Transverse colon (tissue), 4 donors: ENCODE data around the gene TTC39C. TPM values are rescaled to one million over a fixed set of nuclear protein-coding genes. Genes with fewer than 3 reads are reported as not detected.
A peak's percentile ranks its signal among the peaks of the same experiment; 100 is the strongest.

Experiments
- DNase-seq: peaks from one replicate; pipeline ENCODE4 v3.0.0-alpha.2; 2019
- H3K27ac ChIP-seq, 4 donors: fragments of 200-600 bp; sonication (generic); 2 replicates each; pipeline ENCODE4 v1.5.1; 2016 to 2018; ENCODE audit warnings: inconsistent platforms in 4 of 4
- H3K27me3 ChIP-seq: fragments of 200-600 bp; sonication (generic); 2 replicates; pipeline ENCODE4 v1.5.1; 2017; ENCODE audit warnings: inconsistent platforms
- H3K36me3 ChIP-seq, 4 donors: fragments of 200-600 bp; sonication (generic); 2 replicates each; pipeline ENCODE4 v1.5.1; 2017 to 2019; ENCODE audit warnings: inconsistent platforms in 4 of 4
- H3K4me1 ChIP-seq, 4 donors: fragments of 200-600 bp; sonication (generic); 2 replicates each; pipeline ENCODE4 v1.5.1; 2017 to 2020; ENCODE audit warnings: inconsistent platforms in 4 of 4
- H3K4me3 ChIP-seq, 4 donors: fragments of 200-600 bp; sonication (generic); 1 replicate in 1 of 4; 2 replicates in 3 of 4; pipeline versions ENCODE4 v1.5.1 to v1.6.1; 2017 to 2019; ENCODE audit warnings: inconsistent platforms in 4 of 4
- H3K9me3 ChIP-seq, 2 donors: fragments of 200-600 bp; sonication (generic); 2 replicates each; pipeline ENCODE4 v1.5.1; 2017 to 2019; ENCODE audit warnings: inconsistent platforms in 2 of 2
- CTCF ChIP-seq, 5 experiments: fragments of 200-600 bp in 3 of 5; fragments of 450-650 bp in 2 of 5; sonication (generic) in 3 of 5; IDR thresholded peaks; 1 replicate in 2 of 5; 2 replicates in 3 of 5; pipeline ENCODE4 v1.5.1; 2016 to 2017; ENCODE audit warnings: antibody characterized with exemption in 5 of 5, inconsistent platforms in 3 of 5, mild to moderate bottlenecking in 2 of 5, moderate library complexity in 1 of 5
- EP300 ChIP-seq: sonication (generic); formaldehyde crosslinking; IDR thresholded peaks from one replicate; pipeline ENCODE4 v1.6.1; 2017; ENCODE audit warnings: antibody characterized with exemption, low read depth
- POLR2A ChIP-seq: fragments of 450-650 bp; IDR thresholded peaks from one replicate; pipeline ENCODE4 v1.6.1; 2016; ENCODE audit warnings: antibody characterized with exemption, mild to moderate bottlenecking, moderate library complexity
- POLR2AphosphoS5 ChIP-seq, 3 donors: sonication (generic); formaldehyde crosslinking; IDR thresholded peaks; one replicate each; pipeline ENCODE4 v1.6.1; 2016; ENCODE audit warnings: antibody characterized with exemption in 3 of 3
- WGBS, 2 donors: methylation state at CpG; one replicate each; pipeline ENCODE4 v1.1.5; 2018; ENCODE audit warnings: low coverage in 1 of 2; 5-methylcytosine and 5-hydroxymethylcytosine counted together
- in situ Hi-C, 4 donors: fragments of 200-750 bp; cut with MboI; loops; one replicate each; pipeline versions ENCODE4 v1.15.0 to v1.15.1; 2017; ENCODE audit warnings: low sequenced_read_pairs in 3 of 4, low pct_ligation_motif_present in 1 of 4, low pct_unique_long_range_greater_than_20kb in 1 of 4
- intact Hi-C: fragments of 100-400 bp; cut with DNase I; formaldehyde crosslinking; loops from one replicate; pipeline ENCODE4 v1.15.1; 2023; ENCODE audit warnings: low total_unique reads
- total RNA-seq, 4 donors: library from RNA; depleted of rRNA; stranded (reverse); fragments of >200 nt; gene quantifications; one replicate each; pipeline ENCODE4 v1.1.0, GENCODE V29; 2016

Gene TTC39C
- total RNA-seq, 4 donors from 2014 or later = 4.8 to 18.4 (median 7.4) TPM

GRCh38 chr18:24003288-24003687, 11.3 kb upstream of the TTC39C start:
- no peak overlapping the region for H3K4me3 ChIP-seq
- no peaks in the 10 kb centered on the region for H3K36me3 ChIP-seq
- peaks cover 0 to 12% (median 5%) of the 10 kb centered on the region in 4 donors for H3K4me1 ChIP-seq
- WGBS, 2 donors = 78 to 88% methylated on average over 3 of the region's 3 CpGs
- no peaks in the 10 kb centered on the region for H3K9me3 ChIP-seq
- peak overlapping the region in 1 of 4 donors; percentile 5 for H3K27ac ChIP-seq
- DNase-seq = no peak
- intact Hi-C loops = no loop called here
- no peaks in the 10 kb centered on the region for H3K27me3 ChIP-seq
- in situ Hi-C loops = no loop called here
- TF ChIP-seq POLR2AphosphoS5 (IDR thresholded peaks at IDR 0.05) (no peak), EP300 (no peak), POLR2A (no peak), CTCF (IDR thresholded peaks at IDR 0.05) (no peak)

GRCh38 chr18:24003903-24004640, 10.5 kb upstream of the TTC39C start:
- no peaks in the 10 kb centered on the region for H3K9me3 ChIP-seq
- intact Hi-C loops = no loop called here
- no peaks in the 10 kb centered on the region for H3K36me3 ChIP-seq
- DNase-seq = no peak
- WGBS, 2 donors = 69 to 82% methylated on average over 1 to 2 of the region's 2 CpGs
- in situ Hi-C loops = no loop called here
- no peak overlapping the region for H3K4me3 ChIP-seq
- TF ChIP-seq POLR2A = no peak
- no peak for TF ChIP-seq CTCF (IDR thresholded peaks at IDR 0.05)
- no peak for TF ChIP-seq EP300
- TF ChIP-seq POLR2AphosphoS5 (IDR thresholded peaks at IDR 0.05) = no peak
- no peaks in the 10 kb centered on the region for H3K27me3 ChIP-seq
- H3K27ac ChIP-seq = no peak overlapping the region
- peaks cover 0 to 5% (median under 1%) of the 10 kb centered on the region in 4 donors for H3K4me1 ChIP-seq

GRCh38 chr18:24006712-24007313, 7.7 kb upstream of the TTC39C start:
- intact Hi-C loops = no loop called here
- in situ Hi-C loops = no loop called here
- no peaks in the 10 kb centered on the region for H3K36me3 ChIP-seq
- no peaks in the 10 kb centered on the region for H3K27me3 ChIP-seq
- TF ChIP-seq POLR2A (no peak), CTCF (IDR thresholded peaks at IDR 0.05) (no peak), EP300 (no peak), POLR2AphosphoS5 (IDR thresholded peaks at IDR 0.05) (no peak)
- DNase-seq = no peak
- no peaks in the 10 kb centered on the region for H3K9me3 ChIP-seq
- H3K27ac ChIP-seq = no peak overlapping the region
- no peaks in the 10 kb centered on the region for H3K4me1 ChIP-seq
- 84 to 91% methylated on average over 4 to 5 of the region's 5 CpGs for WGBS, 2 donors
- H3K4me3 ChIP-seq = no peak overlapping the region

GRCh38 chr18:24009246-24009645, 5.3 kb upstream of the TTC39C start:
- TF ChIP-seq POLR2A = no peak
- TF ChIP-seq CTCF (IDR thresholded peaks at IDR 0.05) = no peak
- TF ChIP-seq POLR2AphosphoS5 (IDR thresholded peaks at IDR 0.05) = no peak
- TF ChIP-seq EP300 = no peak
- no peak overlapping the region for H3K4me3 ChIP-seq
- H3K27ac ChIP-seq = no peak overlapping the region
- intact Hi-C loops = no loop called here
- 83% methylated on average over 1 of the region's 1 CpG; no CpG with 5 or more reads in 1 of the 2 donors for WGBS, 2 donors
- no peak for DNase-seq
- H3K9me3 ChIP-seq = no peaks in the 10 kb centered on the region
- H3K4me1 ChIP-seq = peaks cover 3 to 5% (median 5%) of the 10 kb centered on the region in 4 donors
- in situ Hi-C loops = no loop called here
- no peaks in the 10 kb centered on the region for H3K36me3 ChIP-seq
- no peaks in the 10 kb centered on the region for H3K27me3 ChIP-seq
